ENCODE data around the gene KSR2.

Gene KSR2

GRCh38 chr12:117854339-117855012 lies 114.3 kb downstream of the KSR2 start:
- DNase-seq = no peak

- no peak for DNase-seq
Observed at GRCh38 chr12:117853600-117853999, 115.2 kb downstream of the KSR2 start.

GRCh38 chr12:117850048-117850447 lies 118.7 kb downstream of the KSR2 start:
- DNase-seq = no peak

- DNase-seq = no peak
Observed at GRCh38 chr12:117847371-117847770, 121.4 kb downstream of the KSR2 start.

GRCh38 chr12:117845271-117845904 lies 123.4 kb downstream of the KSR2 start:
- DNase-seq = no peak

GRCh38 chr12:117844114-117844830 lies 124.5 kb downstream of the KSR2 start:
- no peak for DNase-seq

GRCh38 chr12:117842630-117843029 lies 126.2 kb downstream of the KSR2 start:
- no peak for DNase-seq

GRCh38 chr12:117842220-117842619 lies 126.6 kb downstream of the KSR2 start:
- DNase-seq = no peak

GRCh38 chr12:117837737-117838050 lies 131.1 kb downstream of the KSR2 start:
- no peak for DNase-seq

- no peak for DNase-seq
Observed at GRCh38 chr12:117836999-117837736, 131.6 kb downstream of the KSR2 start.

- no peak for DNase-seq
Observed at GRCh38 chr12:117836476-117836875, 132.3 kb downstream of the KSR2 start.

- no peak for DNase-seq
Observed at GRCh38 chr12:117835156-117835555, 133.6 kb downstream of the KSR2 start.

- no peak for DNase-seq
Observed at GRCh38 chr12:117832459-117833457, 136.0 kb downstream of the KSR2 start.

- DNase-seq = no peak
Observed at GRCh38 chr12:117830471-117830870, 138.3 kb downstream of the KSR2 start.

GRCh38 chr12:117829108-117829507 lies 139.7 kb downstream of the KSR2 start:
- DNase-seq = no peak

GRCh38 chr12:117827660-117828059 lies 141.1 kb downstream of the KSR2 start:
- no peak for DNase-seq

GRCh38 chr12:117825827-117826226 lies 143.0 kb downstream of the KSR2 start:
- DNase-seq = no peak

- no peak for DNase-seq
Observed at GRCh38 chr12:117821480-117822175, 147.2 kb downstream of the KSR2 start.

- no peak for DNase-seq
Observed at GRCh38 chr12:117820216-117820907, 148.4 kb downstream of the KSR2 start.

- no peak for DNase-seq
Observed at GRCh38 chr12:117819160-117819559, 149.6 kb downstream of the KSR2 start.

GRCh38 chr12:117818400-117818799 lies 150.4 kb downstream of the KSR2 start:
- DNase-seq = no peak
